GM23338 (cell line): Measurements from ENCODE around the gene RAMP3. TPM values are rescaled to one million over a fixed set of nuclear protein-coding genes. Genes with fewer than 3 reads are reported as not detected.

ENCODE experiments used
- ATAC-seq: fragments of 200-7000 bp; cut with Tn5 transposase; 3 replicates; pipeline ENCODE4 v1.9.1; 2020
- DNase-seq: peaks from one replicate; pipeline ENCODE4 v3.0.0-alpha.2; 2015; ENCODE audit warnings: low spot score
- H2AFZ ChIP-seq: fragments of 200-600 bp; sonication (generic); 2 replicates; pipeline ENCODE4 v1.8.0; 2016; ENCODE audit warnings: antibody characterized with exemption, mild to moderate bottlenecking, moderate library complexity
- H3F3A ChIP-seq: fragments of 200-600 bp; sonication (generic); replicated peaks from 2 replicates; pipeline ENCODE4 v1.8.0; 2017; ENCODE audit warnings: antibody characterized with exemption, mixed run types, low read depth
- H3K27ac ChIP-seq: fragments of 200-600 bp; sonication (generic); 2 replicates; pipeline ENCODE4 v1.6.1; 2016; ENCODE audit warnings: low read depth
- H3K27me3 ChIP-seq: fragments of 200-600 bp; sonication (generic); 2 replicates; pipeline ENCODE4 v1.8.0; 2016; ENCODE audit warnings: mild to moderate bottlenecking, mixed run types, moderate library complexity; ENCODE audit not compliant: insufficient read depth
- H3K36me3 ChIP-seq: fragments of 200-600 bp; sonication (generic); 2 replicates; pipeline ENCODE4 v1.8.0; 2016; ENCODE audit warnings: mild to moderate bottlenecking; ENCODE audit not compliant: insufficient read depth
- H3K4me1 ChIP-seq: fragments of 200-600 bp; sonication (generic); 2 replicates; pipeline ENCODE4 v1.8.0; 2016; ENCODE audit warnings: mild to moderate bottlenecking, moderate library complexity; ENCODE audit not compliant: insufficient read depth
- H3K4me2 ChIP-seq: fragments of 200-600 bp; sonication (generic); 2 replicates; pipeline ENCODE4 v1.7.1; 2017; ENCODE audit warnings: mixed run types
- H3K4me3 ChIP-seq: fragments of 200-600 bp; sonication (generic); 2 replicates; pipeline ENCODE4 v1.6.1; 2016; ENCODE audit warnings: mixed run types
- H3K79me2 ChIP-seq: fragments of 200-600 bp; sonication (generic); replicated peaks from 2 replicates; pipeline ENCODE4 v1.8.0; 2017; ENCODE audit warnings: mild to moderate bottlenecking; ENCODE audit not compliant: insufficient read depth
- H3K9me2 ChIP-seq: fragments of 200-600 bp; sonication (generic); 2 replicates; pipeline ENCODE4 v1.8.0; 2017; ENCODE audit not compliant: insufficient read depth
- H4K20me1 ChIP-seq: fragments of 200-600 bp; sonication (generic); replicated peaks from 2 replicates; pipeline ENCODE4 v1.8.0; 2017; ENCODE audit warnings: mild to moderate bottlenecking; ENCODE audit not compliant: insufficient read depth
- H3K27ac Mint-ChIP-seq: 2 replicates; pipeline ENCODE4 v1.8.0; 2020; ENCODE audit warnings: inconsistent platforms, mild to moderate bottlenecking, moderate library complexity, mixed read lengths
- H3K27me3 Mint-ChIP-seq: 3 replicates; pipeline ENCODE4 v1.8.0; 2022; ENCODE audit warnings: low read depth, mild to moderate bottlenecking, moderate library complexity, mixed read lengths, inconsistent platforms; ENCODE audit not compliant: insufficient read depth, poor library complexity
- H3K36me3 Mint-ChIP-seq: 3 replicates; pipeline ENCODE4 v1.8.0; 2021; ENCODE audit warnings: low read depth, mild to moderate bottlenecking, inconsistent platforms, moderate library complexity, mixed read lengths
- H3K4me1 Mint-ChIP-seq: 3 replicates; pipeline ENCODE4 v1.8.0; 2020; ENCODE audit warnings: mild to moderate bottlenecking, inconsistent platforms, mixed read lengths
- H3K4me3 Mint-ChIP-seq: 3 replicates; pipeline ENCODE4 v1.8.0; 2021; ENCODE audit warnings: moderate library complexity, mild to moderate bottlenecking, inconsistent platforms, mixed read lengths
- H3K9me3 Mint-ChIP-seq: 3 replicates; pipeline ENCODE4 v1.8.0; 2020; ENCODE audit warnings: moderate library complexity, mild to moderate bottlenecking, inconsistent platforms, mixed read lengths
- CREB1 ChIP-seq: fragments of 250-450 bp; sonication (Bioruptor Pico); IDR thresholded peaks from 2 replicates; pipeline ENCODE4 v1.5.0; 2020; ENCODE audit warnings: low read depth, mild to moderate bottlenecking, moderate library complexity
- EZH2phosphoT487 ChIP-seq: fragments of 200-600 bp; sonication (generic); IDR thresholded peaks from one replicate; pipeline ENCODE4 v1.8.1; 2018; ENCODE audit warnings: antibody characterized with exemption; ENCODE audit not compliant: unreplicated experiment
- JUNB ChIP-seq: IDR thresholded peaks from one replicate; pipeline ENCODE4 v1.6.1; 2016; ENCODE audit warnings: antibody characterized with exemption; ENCODE audit not compliant: unreplicated experiment
- NANOG ChIP-seq: IDR thresholded peaks from 2 replicates; pipeline ENCODE4 v1.6.1; 2016; ENCODE audit warnings: antibody characterized with exemption, borderline replicate concordance
- POLR2AphosphoS5 ChIP-seq: IDR thresholded peaks from 2 replicates; pipeline ENCODE4 v1.6.1; 2016; ENCODE audit warnings: antibody characterized with exemption, low read depth
- STAT1 ChIP-seq: IDR thresholded peaks from one replicate; pipeline ENCODE4 v1.6.1; 2016; ENCODE audit warnings: antibody characterized with exemption; ENCODE audit not compliant: unreplicated experiment
- polyA plus RNA-seq: library from polyadenylated mRNA; unstranded; fragments of >200 nt; fragmentation: Nextera tagmentation; extraction: Ambion mirVana; gene quantifications from 2 replicates; pipeline ENCODE4 v1.2.1, GENCODE V29; 2016
- total RNA-seq: library from RNA; depleted of rRNA; stranded (reverse); fragments of >200 nt; shearing (Covaris generic); gene quantifications from 2 replicates; pipeline ENCODE4 v1.2.3, GENCODE V29; 2014
- TF ChIP-seq, protein P1 (sequence below), 2 experiments: fragments of 200-600 bp in 1 of 2; sonication (generic) in 1 of 2; conservative IDR thresholded peaks; 2 replicates each; pipeline versions ENCODE4 v1.5.1 to v1.6.1; 2016 to 2017; ENCODE audit warnings: antibody characterized with exemption in 2 of 2, low read depth in 2 of 2, mild to moderate bottlenecking in 2 of 2, moderate library complexity in 1 of 2

Gene RAMP3
- total and polyA plus RNA-seq, 2 experiments from 2014 or later, result 1.1 to 4.6 TPM

DNA sequence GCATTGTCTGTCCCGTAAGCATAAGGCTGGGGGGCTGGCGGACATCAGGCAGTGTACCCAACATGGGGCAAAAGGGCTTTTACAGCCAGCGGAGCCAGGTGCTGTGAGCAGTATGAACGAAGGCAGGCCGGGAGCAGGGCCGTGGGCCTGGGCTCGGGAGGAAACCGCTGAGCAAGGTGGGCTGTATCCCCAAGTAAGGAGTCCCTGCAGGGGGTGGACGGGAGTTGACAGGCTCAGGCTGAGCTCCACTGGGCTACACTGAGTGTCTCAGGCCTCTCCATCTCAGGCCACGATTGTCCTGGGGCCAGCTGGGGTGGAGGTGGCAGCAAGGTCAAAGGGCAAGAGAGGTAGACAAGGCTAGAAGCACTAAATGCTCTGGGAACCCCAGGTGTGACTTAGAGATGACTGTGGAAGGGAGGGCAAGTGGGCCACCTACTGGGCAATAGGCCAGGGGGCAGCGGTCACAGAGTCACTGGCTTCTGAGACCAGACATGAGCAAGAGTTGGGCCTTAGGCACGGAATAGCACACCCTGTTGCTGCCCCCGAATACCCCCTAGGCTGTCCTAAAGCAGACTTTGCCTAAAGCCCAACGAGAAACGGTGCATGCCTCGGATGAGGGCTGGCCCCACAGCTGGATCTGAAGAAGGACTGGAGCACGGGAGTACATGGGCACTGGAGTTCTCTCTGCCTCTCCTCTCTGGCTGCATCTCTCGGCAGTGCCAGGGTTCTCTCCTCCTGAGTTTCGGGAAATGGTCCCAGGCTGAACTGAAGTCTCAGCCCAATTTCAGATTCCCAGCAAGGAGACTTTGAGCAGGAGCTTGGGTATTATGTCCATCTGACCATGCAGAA is 10.8 kb upstream of the RAMP3 start:
- Mint-ChIP-seq H3K4me3 (no peak overlapping the region), H3K4me1 (peaks cover 7% of the 10 kb centered on the region), H3K27me3 (peaks cover 2% of the 10 kb centered on the region), H3K9me3 (no peaks in the 10 kb centered on the region), H3K27ac (no peak overlapping the region), H3K36me3 (no peaks in the 10 kb centered on the region)
- Histone ChIP-seq H3K79me2 (no peaks in the 10 kb centered on the region), H4K20me1 (no peaks in the 10 kb centered on the region), H3K4me3 (no peak overlapping the region), H3K4me1 (no peaks in the 10 kb centered on the region), H3K9me2 (no peaks in the 10 kb centered on the region), H3F3A (no peaks in the 10 kb centered on the region), H3K36me3 (no peaks in the 10 kb centered on the region), H3K27ac (no peak overlapping the region), H3K4me2 (no peak overlapping the region), H3K27me3 (no peaks in the 10 kb centered on the region), H2AFZ (no peak overlapping the region)
- no peak for DNase-seq
- peak; percentile 21; the same call in 1 of the 3 replicates for ATAC-seq
- TF ChIP-seq JUNB (no peak), STAT1 (no peak), CREB1 (CRISPR knock-in tag) (no peak), NANOG (no peak), POLR2AphosphoS5 (no peak), EZH2phosphoT487 (no peak)
- TF ChIP-seq, protein P1, sequence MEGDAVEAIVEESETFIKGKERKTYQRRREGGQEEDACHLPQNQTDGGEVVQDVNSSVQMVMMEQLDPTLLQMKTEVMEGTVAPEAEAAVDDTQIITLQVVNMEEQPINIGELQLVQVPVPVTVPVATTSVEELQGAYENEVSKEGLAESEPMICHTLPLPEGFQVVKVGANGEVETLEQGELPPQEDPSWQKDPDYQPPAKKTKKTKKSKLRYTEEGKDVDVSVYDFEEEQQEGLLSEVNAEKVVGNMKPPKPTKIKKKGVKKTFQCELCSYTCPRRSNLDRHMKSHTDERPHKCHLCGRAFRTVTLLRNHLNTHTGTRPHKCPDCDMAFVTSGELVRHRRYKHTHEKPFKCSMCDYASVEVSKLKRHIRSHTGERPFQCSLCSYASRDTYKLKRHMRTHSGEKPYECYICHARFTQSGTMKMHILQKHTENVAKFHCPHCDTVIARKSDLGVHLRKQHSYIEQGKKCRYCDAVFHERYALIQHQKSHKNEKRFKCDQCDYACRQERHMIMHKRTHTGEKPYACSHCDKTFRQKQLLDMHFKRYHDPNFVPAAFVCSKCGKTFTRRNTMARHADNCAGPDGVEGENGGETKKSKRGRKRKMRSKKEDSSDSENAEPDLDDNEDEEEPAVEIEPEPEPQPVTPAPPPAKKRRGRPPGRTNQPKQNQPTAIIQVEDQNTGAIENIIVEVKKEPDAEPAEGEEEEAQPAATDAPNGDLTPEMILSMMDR (conservative IDR thresholded peaks at IDR 0.05; ENCODE audit: low read depth in 2 of 2), result peak; percentile 26 to 59; a peak in 3 of 4 replicates

DNA sequence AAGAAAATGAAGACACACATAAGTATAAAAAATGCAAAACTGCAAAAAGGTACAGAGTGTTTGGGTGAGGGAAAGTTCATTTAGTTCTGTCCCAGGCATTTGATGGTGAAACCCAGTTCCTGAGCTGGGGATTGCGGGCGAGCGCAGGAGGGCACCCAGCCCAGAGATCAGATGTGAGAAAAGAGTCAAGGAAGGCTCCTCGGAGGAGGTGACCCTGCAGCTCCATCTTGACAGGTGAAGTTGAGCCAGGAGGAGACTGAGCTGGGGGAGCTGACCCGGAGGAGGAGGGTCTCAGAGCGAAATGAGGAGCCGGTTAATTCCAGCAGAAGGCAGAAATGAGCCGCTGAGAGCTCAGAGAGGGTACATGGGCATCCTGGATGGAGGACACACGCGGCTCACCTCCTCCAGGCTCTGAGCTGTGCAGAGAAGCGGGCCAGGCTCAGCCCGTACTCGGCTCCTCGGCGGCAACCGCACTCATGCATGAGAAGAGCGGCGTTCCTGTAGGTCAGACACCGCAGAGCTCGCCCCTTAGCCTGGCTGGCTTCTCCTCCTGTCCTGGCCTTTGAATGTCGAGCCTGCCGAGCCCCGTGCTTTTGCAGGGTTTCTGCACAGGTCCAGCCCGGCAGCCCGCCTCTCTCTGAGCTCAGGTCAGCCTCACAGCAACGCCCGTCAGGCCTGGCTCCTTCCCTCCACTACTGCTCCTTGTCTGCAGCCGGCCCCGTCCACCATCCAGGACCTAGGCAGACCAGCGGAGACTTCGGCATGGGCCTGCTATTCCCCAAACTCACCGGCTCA is 9.5 kb upstream of the RAMP3 start:
- Mint-ChIP-seq H3K9me3 (no peaks in the 10 kb centered on the region), H3K27me3 (peaks cover 2% of the 10 kb centered on the region), H3K27ac (no peak overlapping the region), H3K4me3 (no peak overlapping the region; the same call in 2 of the 3 replicates), H3K36me3 (no peaks in the 10 kb centered on the region), H3K4me1 (peaks cover 7% of the 10 kb centered on the region)
- Histone ChIP-seq H4K20me1 (no peaks in the 10 kb centered on the region), H3K27ac (no peak overlapping the region), H3K27me3 (no peaks in the 10 kb centered on the region), H3K36me3 (no peaks in the 10 kb centered on the region), H3K4me3 (no peak overlapping the region), H3K79me2 (no peaks in the 10 kb centered on the region), H3F3A (no peaks in the 10 kb centered on the region), H3K4me2 (no peak overlapping the region), H2AFZ (peak overlapping the region; percentile 74), H3K4me1 (no peaks in the 10 kb centered on the region), H3K9me2 (no peaks in the 10 kb centered on the region)
- DNase-seq, result peak; percentile 14
- peak; percentile 62 for ATAC-seq
- TF ChIP-seq EZH2phosphoT487 (no peak), JUNB (no peak)
